Fibroblast of peridontal ligament (primary cell): ENCODE measurements around the gene GLIS2.
A peak's percentile ranks its signal among the peaks of the same experiment; 100 is the strongest.

Source experiments
- DNase-seq: peaks from one replicate; pipeline ENCODE4 v3.0.0-alpha.2; 2010; ENCODE audit errors: extremely low read depth

The GLIS2 gene

GRCh38 chr16:4350787-4351659 lies 35.2 kb downstream of the GLIS2 start, which contains the start of gene PAM16:
Gene PAM16, minus strand, starts transcription at chr16:4351321. Its CDS starts 87 bp downstream, at chr16:4351234.
- peak; percentile 90 for DNase-seq

GRCh38 chr16:4351880-4352279 lies 36.0 kb downstream of the GLIS2 start:
- DNase-seq = no peak

GRCh38 chr16:4352843-4353242 lies 37.0 kb downstream of the GLIS2 start:
- no peak for DNase-seq

DNA sequence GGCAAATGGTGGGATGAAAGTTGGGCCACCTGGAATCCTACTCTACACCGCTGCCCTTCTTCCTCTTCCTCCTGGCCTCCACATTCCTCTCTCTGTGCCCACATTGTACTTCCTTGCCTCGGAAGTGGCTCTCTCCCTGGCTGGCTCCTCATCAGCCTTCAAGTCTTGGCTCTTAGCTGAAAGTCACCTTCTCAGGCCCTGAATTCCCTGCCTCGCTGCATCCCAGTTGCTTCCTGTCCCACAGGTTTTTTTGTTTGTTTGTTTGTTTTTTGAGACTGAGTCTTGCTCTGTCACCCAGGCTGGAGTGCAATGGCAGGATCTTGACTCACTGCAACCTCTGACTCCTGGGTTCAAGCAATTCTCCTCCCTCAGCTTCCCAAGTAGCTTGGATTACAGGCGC lies 37.8 kb downstream of the GLIS2 start:
- DNase-seq = no peak

DNA sequence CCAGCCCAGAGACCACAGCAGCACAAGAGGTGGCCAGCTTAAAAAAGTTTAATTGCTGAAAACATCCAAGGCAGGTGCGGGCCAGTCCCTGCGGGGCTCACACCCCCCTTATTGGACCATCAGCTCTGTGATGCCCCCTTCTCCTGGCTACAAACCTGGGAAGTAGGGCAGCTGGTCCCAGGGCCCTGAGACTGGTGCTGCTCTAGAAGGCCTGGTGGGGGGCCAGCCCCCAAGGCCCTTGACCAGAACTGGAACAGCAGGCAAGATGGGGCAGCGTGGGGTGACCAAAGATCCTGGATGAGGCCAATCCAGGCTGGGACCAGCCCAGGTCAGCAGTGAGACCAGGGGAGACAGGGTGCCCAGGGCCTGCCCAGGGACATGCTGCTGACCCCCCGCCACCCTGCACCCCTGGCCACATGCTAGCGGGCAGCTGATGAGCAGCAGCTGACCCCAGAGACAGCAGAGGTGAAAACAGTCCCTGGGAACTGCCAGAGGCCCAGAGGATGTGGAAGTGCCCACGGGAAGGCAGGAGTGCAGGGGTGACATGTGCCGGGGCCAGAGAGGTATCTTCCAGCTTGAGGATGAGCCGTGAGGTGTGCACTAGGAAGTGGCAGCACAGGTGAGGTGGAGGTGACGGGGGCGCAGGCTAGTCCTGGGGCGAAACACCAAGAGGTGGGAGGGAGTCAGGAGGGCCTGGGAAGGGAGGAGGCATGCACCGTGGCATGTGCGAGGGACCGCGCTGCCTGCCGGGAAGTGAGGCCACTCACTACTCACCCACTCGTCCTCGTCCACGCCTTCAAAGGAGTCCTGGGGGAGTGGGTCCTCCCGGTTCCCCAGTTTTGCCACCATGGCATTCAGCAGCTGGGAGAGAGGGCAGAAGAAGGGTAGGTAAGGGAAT lies 38.9 kb downstream of the GLIS2 start:
- DNase-seq = no peak

- DNase-seq = no peak
These were observed 41.0 kb downstream of the GLIS2 start for GRCh38 chr16:4356820-4357219.

GRCh38 chr16:4358236-4358635 lies 42.4 kb downstream of the GLIS2 start:
- DNase-seq = no peak

GRCh38 chr16:4358831-4359561 lies 43.1 kb downstream of the GLIS2 start:
- DNase-seq = no peak

GRCh38 chr16:4359914-4360313 lies 44.0 kb downstream of the GLIS2 start:
- DNase-seq = no peak

- no peak for DNase-seq
These were observed 44.7 kb downstream of the GLIS2 start for GRCh38 chr16:4360538-4361021.

DNA sequence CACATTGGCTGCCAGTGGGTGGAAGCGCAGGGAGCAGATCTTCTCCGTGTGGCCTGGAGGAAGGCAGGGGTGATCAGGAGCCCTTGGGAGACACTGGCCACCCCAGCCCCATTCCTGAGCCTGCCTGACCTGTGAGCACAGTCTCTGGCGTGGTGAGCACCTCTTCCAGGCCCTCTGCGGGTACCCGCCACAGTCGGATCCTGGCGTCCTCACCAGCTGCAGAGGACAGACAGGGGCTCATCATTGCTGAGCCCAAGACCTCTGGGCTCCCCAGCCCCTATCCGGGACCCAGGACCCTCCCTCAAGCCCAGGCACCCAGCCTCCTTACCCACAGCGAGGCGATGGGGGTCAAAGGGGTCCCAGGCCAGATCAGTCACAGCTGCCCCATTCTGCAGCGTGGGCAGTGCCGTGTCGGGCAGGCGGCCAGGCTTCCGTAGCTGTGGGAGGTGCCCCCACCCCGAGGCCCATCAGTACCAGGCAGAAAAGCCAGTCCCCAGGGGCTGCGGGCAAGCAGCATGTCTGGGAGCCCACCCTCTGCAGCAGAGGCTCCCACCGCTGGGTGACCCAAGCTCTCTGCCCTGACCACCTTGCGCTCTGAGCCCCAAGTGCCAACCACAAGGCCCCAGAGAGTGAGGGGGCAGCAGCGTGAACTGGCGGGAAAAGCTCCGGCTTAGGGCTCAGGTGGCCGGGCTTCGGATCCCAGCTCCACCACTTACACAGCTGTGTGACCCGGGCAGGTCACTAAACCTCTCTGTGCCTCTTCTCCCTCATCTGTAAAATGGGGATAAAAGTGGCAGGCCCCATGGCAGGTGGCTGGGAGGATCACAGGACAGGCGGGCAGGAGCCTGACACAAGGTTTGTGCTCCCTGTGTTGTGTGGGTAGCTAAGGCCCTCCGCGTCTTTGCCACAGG lies 45.4 kb downstream of the GLIS2 start:
- DNase-seq = no peak

DNA sequence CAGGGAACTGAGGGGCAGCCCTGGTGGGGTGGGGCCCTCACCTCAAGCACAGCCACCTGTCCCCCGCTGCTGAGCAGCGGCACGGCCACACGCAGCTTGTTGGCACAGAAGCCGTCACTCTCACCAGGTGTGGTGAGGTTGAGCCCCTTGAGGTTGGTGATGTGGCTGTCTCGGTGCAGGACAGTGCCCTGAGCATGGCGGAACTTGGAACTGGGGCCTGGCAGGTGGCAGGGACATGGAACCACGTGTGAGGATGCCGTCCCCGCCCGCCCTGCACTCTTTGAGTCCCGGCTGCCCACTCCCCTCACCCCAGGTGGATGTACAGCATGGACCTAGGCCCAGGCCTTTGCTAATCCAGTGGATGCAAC lies 46.1 kb downstream of the GLIS2 start:
- no peak for DNase-seq

- DNase-seq = no peak
These were observed 46.7 kb downstream of the GLIS2 start for GRCh38 chr16:4362476-4363135.

GRCh38 chr16:4364196-4365013 lies 48.5 kb downstream of the GLIS2 start:
- DNase-seq = no peak

- no peak for DNase-seq
These were observed 49.1 kb downstream of the GLIS2 start for GRCh38 chr16:4365014-4365406.

- DNase-seq = no peak
These were observed 49.7 kb downstream of the GLIS2 start for GRCh38 chr16:4365615-4366014.

GRCh38 chr16:4366016-4366415 lies 50.1 kb downstream of the GLIS2 start:
- DNase-seq = no peak

DNA sequence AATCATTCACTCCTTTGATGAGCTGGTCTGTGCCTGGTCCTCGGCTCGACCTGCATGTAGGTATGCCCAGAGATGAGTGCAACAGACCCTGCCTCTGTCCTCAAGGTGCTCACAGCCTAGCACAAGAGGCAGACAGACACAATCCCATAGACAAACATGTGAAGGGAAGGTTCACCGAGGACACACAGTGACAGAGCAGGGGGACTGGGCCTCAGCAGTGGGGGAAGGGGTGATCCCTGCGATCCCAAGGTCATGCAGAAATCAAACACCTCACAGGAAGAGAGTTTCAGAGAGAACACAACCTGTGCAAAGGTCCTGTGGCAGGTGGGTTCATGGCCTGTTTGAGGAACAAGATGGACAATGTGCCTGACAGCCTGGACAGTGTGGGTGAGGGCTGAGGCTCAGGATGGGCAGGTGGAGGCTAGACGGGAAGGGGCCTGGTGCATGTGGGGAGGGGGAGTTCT lies 51.6 kb downstream of the GLIS2 start:
- no peak for DNase-seq

- no peak for DNase-seq
These were observed 53.3 kb downstream of the GLIS2 start for GRCh38 chr16:4369007-4369733.
